ENCODE measurements around the gene LSAMP.

- no peak for TF ChIP-seq CTCF (conservative IDR thresholded peaks at IDR 0.05; ENCODE audit: low read length)
- TF ChIP-seq EZH2phosphoT487 (IDR thresholded peaks at IDR 0.05; ENCODE audit: borderline replicate concordance), result no peak
These were observed 379.8 kb downstream of the LSAMP start for GRCh38 chr3:116065501-116065900.
